CD4-positive, alpha-beta T cell treated with Interleukin-15 for 1 hour (primary cell): ENCODE measurements around the gene CELF3.
"Not testable (repeated sequence)": the region's sequence is repeated elsewhere in the genome, so short reads cannot be mapped to it uniquely, and the experiment has no call there.

ENCODE experiments used
- DNase-seq: peaks from one replicate; pipeline ENCODE4 v3.0.0-alpha.2; 2020

CELF3 gene

DNA sequence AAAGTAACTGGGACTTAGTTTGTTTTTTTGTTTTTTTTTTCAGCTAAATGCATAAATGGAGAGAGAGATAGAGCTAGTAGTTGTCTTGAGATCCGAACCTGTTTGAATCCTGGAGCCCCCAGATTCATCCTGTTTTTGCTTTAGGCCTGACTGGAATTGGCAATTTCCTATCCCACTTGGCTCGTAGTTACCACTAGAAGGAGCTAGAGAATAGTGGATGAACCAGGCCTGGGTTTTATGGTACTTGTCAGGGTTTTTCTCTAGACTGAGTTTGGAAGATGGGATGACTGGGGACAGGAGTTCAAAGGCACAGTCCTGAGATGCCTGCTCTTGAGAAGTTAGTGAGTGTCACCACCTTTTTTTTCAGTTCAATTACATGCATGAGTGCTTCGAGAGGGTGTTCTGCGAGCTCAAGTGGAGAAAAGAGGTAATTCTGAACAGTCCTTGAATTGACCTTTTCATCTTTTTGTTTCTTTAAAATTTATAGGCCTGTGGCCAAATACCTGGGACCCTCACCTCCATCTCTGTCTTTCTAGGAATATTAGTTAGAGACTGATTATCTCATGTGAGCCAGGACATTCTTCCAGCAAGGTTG is 23.4 kb downstream of the CELF3 start:
- no peak for DNase-seq

DNA sequence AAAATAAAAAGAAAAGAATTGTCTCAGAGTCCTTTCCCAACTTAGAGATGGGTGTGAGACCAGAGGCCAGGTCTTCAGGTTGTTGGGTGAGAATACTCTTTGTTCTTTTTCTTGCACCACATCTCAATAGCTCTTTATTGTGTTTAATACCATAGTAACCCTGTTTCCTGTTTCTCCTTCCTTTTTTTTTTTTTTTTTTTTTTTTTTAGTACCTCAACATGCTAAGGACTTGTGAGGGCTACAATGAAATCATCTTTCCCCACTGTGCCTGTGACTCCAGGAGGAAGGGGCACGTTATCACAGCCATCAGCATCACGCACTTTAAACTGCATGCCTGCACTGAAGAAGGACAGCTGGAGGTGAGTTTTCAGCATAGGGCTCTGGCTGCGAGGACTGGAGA is 24.4 kb downstream of the CELF3 start:
- DNase-seq: no peak

- DNase-seq: no peak
These were observed 27.1 kb downstream of the CELF3 start for GRCh38 chr1:151689494-151689893.

- no peak for DNase-seq
These were observed 30.0 kb downstream of the CELF3 start for GRCh38 chr1:151686561-151686960.

DNA sequence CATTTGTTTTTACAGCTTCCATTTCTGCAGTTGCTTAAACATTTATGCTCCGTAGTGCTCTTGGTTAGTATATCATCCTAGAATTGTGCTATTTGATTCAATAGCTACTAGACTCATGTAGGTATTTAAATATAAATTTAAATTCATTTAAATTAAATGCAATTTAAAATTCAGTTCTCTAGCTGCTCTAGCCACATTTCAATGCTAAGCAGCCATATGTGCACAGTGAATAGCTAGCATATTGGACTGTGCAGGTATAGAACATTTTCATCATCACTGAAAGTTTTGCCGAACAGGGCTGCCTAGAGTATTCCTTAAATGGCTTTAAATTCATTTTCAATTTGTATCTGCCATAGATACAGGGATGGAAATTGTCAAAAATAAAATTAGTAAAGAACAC is 32.5 kb downstream of the CELF3 start:
- no peak for DNase-seq

- not testable (repeated sequence) for DNase-seq
These were observed 33.7 kb downstream of the CELF3 start for GRCh38 chr1:151682901-151683300.

DNA sequence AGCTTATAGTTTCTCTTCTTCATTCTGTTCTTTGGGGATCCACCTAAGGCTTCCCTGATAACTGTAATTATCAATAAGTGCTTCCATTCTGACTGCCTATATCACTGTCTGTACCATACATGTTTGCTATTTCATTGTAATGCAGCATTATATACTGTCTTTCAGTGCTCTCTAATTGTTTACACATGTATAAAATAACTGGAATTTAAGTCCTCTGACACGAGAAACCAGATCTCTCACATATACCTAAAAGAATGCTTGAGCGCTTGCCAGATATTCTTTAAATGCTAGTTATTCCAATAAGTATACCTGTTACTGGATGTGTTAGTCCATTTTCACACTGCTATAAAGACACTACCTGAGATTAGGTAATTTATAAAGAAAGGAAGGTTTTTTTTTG is 34.7 kb downstream of the CELF3 start:
- no peak for DNase-seq

GRCh38 chr1:151680826-151681225 is 35.8 kb downstream of the CELF3 start:
- no peak for DNase-seq

DNA sequence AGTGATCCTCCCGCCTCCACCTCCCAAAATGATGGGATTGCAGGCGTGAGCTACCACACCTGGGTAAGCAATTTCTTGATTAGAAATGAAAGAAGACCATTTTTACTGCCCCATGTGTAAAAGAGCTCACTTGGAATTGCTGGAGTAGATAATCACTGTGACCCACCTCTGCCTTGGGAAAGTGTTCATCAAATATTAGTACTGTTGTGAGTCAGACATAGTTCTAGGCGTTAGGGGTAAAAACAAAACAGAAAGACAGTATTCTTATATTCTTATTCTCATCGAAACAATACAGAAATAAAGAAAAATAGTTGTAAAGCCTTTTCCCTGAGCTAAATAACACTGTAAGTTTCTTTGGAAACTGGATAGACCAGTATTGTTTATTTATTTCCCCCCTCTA is 36.2 kb downstream of the CELF3 start:
- DNase-seq: no peak

GRCh38 chr1:151673407-151673806 is 43.2 kb downstream of the CELF3 start:
- DNase-seq: no peak

GRCh38 chr1:151670036-151670675 is 46.4 kb downstream of the CELF3 start:
- DNase-seq: not testable (repeated sequence)

- no peak for DNase-seq
These were observed 48.5 kb downstream of the CELF3 start for GRCh38 chr1:151668090-151668489.

DNA sequence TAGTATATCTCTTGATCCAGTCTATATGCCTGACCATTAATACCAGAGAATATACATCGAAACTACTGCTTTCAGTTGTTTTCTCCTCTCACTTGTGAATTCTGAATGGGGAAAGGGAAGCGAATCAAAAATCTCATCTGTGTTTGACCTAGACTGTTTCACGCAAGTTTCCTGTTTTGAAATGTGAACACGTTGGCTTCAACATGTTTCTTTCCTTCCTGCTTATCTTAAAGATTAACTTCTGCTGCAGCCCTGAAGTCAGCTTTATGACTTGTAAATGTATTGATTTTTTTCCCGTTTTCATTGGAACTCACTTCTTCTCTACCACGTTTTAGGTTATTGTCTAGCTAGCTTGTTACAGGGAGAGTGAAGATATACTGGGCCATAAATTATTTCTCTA is 54.9 kb downstream of the CELF3 start:
- DNase-seq: no peak

DNA sequence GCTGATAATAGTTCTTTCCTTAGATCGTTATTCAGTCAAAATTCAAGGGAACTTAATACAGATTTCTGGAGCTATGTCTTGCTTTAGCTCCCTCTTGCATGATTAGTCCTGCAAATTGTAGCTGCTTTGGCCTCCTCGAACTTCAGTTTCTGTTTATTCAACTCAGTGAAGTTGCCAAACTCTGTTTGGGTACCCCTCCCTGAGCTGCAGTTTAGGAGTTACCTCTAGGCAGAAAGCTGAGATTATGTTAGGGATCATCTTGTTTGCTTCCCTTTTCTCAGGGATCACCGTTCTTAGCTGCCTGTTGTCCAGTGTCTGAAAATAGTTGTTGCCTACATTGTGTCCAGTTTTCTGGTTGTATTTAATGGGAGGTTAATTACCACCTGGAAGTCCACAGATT is 61.2 kb downstream of the CELF3 start:
- DNase-seq: no peak

DNA sequence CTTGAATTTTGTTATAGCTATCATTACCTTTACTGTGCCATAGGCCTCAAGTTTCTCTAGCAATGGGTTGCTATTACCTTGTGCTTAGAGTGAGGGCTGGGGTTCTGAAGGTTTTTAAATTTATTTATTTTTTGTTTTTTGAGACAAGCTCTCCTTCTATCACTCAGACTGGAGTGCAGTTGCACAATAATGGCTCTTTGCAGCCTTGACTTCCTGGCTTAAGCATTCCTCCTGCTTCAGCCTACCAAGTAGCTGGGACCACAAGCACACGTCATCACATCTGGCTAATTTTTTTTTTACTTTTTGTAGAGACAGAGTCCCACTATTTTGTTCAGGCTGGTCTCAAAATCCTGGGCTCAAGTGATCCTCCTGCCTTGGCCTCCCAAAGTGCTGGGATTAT is 63.2 kb downstream of the CELF3 start:
- no peak for DNase-seq
